ENCODE data around the gene WDFY2. TPM values are rescaled to one million over a fixed set of nuclear protein-coding genes. Genes with fewer than 3 reads are reported as not detected.

WDFY2 gene
- total and polyA plus RNA-seq, 2 of the 13 experiments (the other 11 are each of a cell fraction or from before 2014, with no cell fraction given), result 22.6 to 27.0 TPM

DNA sequence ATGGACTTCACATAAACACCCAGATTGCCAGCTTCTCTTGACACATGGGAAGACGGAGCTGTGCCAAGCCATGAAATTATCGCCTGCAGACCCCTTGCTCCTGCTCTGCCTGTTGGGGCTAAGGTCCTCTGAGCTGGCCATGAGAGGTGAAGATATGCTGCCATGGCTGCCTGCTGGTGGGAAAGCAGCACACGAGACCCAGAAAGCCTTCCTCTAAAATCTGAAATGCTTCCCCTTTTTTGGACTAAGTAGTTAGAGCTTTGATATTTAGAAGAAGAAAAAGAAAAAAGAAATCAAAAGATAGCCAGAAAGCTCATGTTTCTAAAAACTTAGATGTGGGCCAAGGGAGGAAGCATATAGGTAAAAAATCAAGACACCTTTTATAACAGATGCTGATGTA, 11.2 kb downstream of the WDFY2 start:
- no peak overlapping the region for H3K9ac ChIP-seq (ENCODE audit: insufficient read depth, low read depth, low read length)
- in situ Hi-C loops (cut with HindIII; ENCODE audit: extremely low pct_ligation_motif_present, low pct_unique_long_range_greater_than_20kb) (no loop called here), intact Hi-C loops (cut with micrococcal nuclease; ENCODE audit: unreplicated experiment) (no loop called here)
- H3K27ac ChIP-seq (ENCODE audit: extremely low read length, insufficient read depth, low read length), result no peak overlapping the region
- H4K20me1 ChIP-seq (ENCODE audit: insufficient read depth, low read length), result peaks cover 11% of the 10 kb centered on the region
- DNase-seq (ENCODE audit: low spot score), result no peak
- no peak for ATAC-seq
- BruUV-seq (replicated peaks), result no TSS peak
- peaks cover 82% of the 10 kb centered on the region for H3K4me1 ChIP-seq (ENCODE audit: insufficient read depth, low read length)
- no peaks in the 10 kb centered on the region for H3K27me3 ChIP-seq (ENCODE audit: control insufficient read depth in 1 of 2, insufficient read depth in 2 of 2, low read length in 2 of 2)
- CTCF ChIA-PET (ENCODE audit: low intra/inter-chr PET ratio, low total read pairs), result no interaction called here
- H2AFZ ChIP-seq (ENCODE audit: low read length), result no peak overlapping the region
- no peak overlapping the region for H3K4me2 ChIP-seq (ENCODE audit: low read depth, low read length)
- peaks cover 95% of the 10 kb centered on the region for H3K79me2 ChIP-seq (ENCODE audit: insufficient read depth, low read length)
- whole genome bisulfite sequencing (ENCODE audit: low lambda C conversion rate), result 90% methylated on average over 3 of the region's 3 CpGs
- no peaks in the 10 kb centered on the region for H3K9me3 ChIP-seq (ENCODE audit: low read length)
- no peak for TF ChIP-seq MNT (IDR thresholded peaks at IDR 0.05)
- no peak for TF ChIP-seq MTF1 (CRISPR knock-in tag; IDR thresholded peaks at IDR 0.05)
- no peak for TF ChIP-seq GFI1 (CRISPR knock-in tag; IDR thresholded peaks at IDR 0.05; ENCODE audit: borderline replicate concordance)
- no peak for TF ChIP-seq KDM6A (CRISPR knock-in tag; IDR thresholded peaks at IDR 0.05; ENCODE audit: low read depth)
- POLR2A ChIA-PET, result interaction anchor here (2.5 kb wide), 1 partner anchor 143 kb away, joined by 15 read pairs; the partner anchor contains the start of gene INTS6
- H3K4me3 ChIP-seq (replicated peaks in 1 of 3; ENCODE audit: insufficient read depth in 1 of 3, low read depth in 2 of 3, low read length in 3 of 3), result no peak overlapping the region
- peaks cover 2 to 15% of the 10 kb centered on the region in 2 experiments for H3K36me3 ChIP-seq (replicated peaks in 1 of 2; ENCODE audit: control insufficient read depth in 1 of 2, insufficient read depth in 2 of 2, low read length in 2 of 2)
- no peak for FAIRE-seq

DNA sequence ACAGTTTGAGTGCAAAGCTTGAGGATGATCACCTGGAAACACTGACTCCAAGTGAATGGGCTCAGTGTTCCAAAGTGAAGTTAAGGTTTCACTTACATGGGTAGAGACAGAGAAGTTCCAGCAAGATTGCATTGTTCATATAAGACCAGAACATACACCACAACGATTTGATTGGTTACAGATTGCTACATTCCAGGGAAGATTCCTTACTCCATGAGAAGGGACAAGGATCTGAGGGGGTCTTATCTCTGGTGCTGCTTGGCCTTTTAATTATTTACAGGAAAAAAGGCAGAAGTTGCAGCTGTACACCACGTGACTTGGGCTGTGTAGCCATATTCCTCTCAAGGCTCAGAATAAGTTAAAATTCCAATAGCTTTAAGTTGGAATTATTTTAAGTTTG, 12.3 kb downstream of the WDFY2 start:
- ChIA-PET CTCF (ENCODE audit: low intra/inter-chr PET ratio, low total read pairs) (no interaction called here), POLR2A (interaction anchor here (2.5 kb wide), 1 partner anchor 144 kb away, joined by 15 read pairs; the partner anchor contains the start of gene INTS6)
- Histone ChIP-seq H3K36me3 (replicated peaks in 1 of 2; ENCODE audit: control insufficient read depth in 1 of 2, insufficient read depth in 2 of 2, low read length in 2 of 2) (peaks cover 3 to 16% of the 10 kb centered on the region in 2 experiments), H3K4me2 (ENCODE audit: low read depth, low read length) (0 out of 2 replicates have a peak overlapping the region, but pooled peaks have one; percentile 29), H3K4me3 (replicated peaks in 1 of 3; ENCODE audit: insufficient read depth in 1 of 3, low read depth in 2 of 3, low read length in 3 of 3) (no peak overlapping the region), H3K9me3 (ENCODE audit: low read length) (no peaks in the 10 kb centered on the region), H3K79me2 (ENCODE audit: insufficient read depth, low read length) (peaks cover 93% of the 10 kb centered on the region), H3K27me3 (ENCODE audit: control insufficient read depth in 1 of 2, insufficient read depth in 2 of 2, low read length in 2 of 2) (no peaks in the 10 kb centered on the region), H3K4me1 (ENCODE audit: insufficient read depth, low read length) (peaks cover 73% of the 10 kb centered on the region), H3K9ac (ENCODE audit: insufficient read depth, low read depth, low read length) (no peak overlapping the region), H2AFZ (ENCODE audit: low read length) (no peak overlapping the region), H3K27ac (ENCODE audit: extremely low read length, insufficient read depth, low read length) (no peak overlapping the region), H4K20me1 (ENCODE audit: insufficient read depth, low read length) (peaks cover 11% of the 10 kb centered on the region)
- in situ Hi-C loops (cut with HindIII; ENCODE audit: extremely low pct_ligation_motif_present, low pct_unique_long_range_greater_than_20kb), result no loop called here
- peak; percentile 49; the same call in 2 of the 3 replicates for ATAC-seq
- WGBS (ENCODE audit: low lambda C conversion rate), result 36% methylated on average over 2 of the region's 2 CpGs
- TF ChIP-seq DBP (CRISPR knock-in tag; IDR thresholded peaks at IDR 0.05; ENCODE audit: not compliant biosample characterization), result no peak
- no peak for TF ChIP-seq GZF1 (CRISPR knock-in tag; IDR thresholded peaks at IDR 0.05)
- no peak for TF ChIP-seq TBL1XR1 (IDR thresholded peaks at IDR 0.05; ENCODE audit: borderline replicate concordance, low read length, partially characterized antibody)
- TF ChIP-seq ZNF629 (CRISPR knock-in tag; conservative IDR thresholded peaks at IDR 0.05), result peak; percentile 20; the same call in 1 of the 2 replicates
- TF ChIP-seq TEAD3 (CRISPR knock-in tag; optimal IDR thresholded peaks at IDR 0.05; ENCODE audit: borderline replicate concordance), result peak; percentile 35
- intact Hi-C loops (cut with micrococcal nuclease; ENCODE audit: unreplicated experiment), result no loop called here
- no peak for DNase-seq (ENCODE audit: low spot score)
- no TSS peak for BruUV-seq (replicated peaks)
- no peak for FAIRE-seq

Measured in HepG2 (cell line).